H1 (cell line): Measurements from ENCODE around the gene NKAIN2. TPM values are rescaled to one million over a fixed set of nuclear protein-coding genes. Genes with fewer than 3 reads are reported as not detected.

ENCODE experiments used
- CTCF ChIA-PET: fragments of 300-600 bp; sonication (Branson Sonifier 250); formaldehyde crosslinking; loops from one replicate; lab custom pipeline; 2021; ENCODE audit not compliant: partially characterized antibody; lab: Charles Lee
- POLR2A ChIA-PET: fragments of 300-600 bp; sonication (Branson Sonifier 250); formaldehyde crosslinking; loops from one replicate; lab custom pipeline; 2021; ENCODE audit warnings: inconsistent platforms; ENCODE audit not compliant: partially characterized antibody; lab: Charles Lee
- DNase-seq, 2 experiments: peaks; one replicate each; pipeline versions ENCODE4 v3.0.0 to v3.0.0-alpha.2; 2010 to 2022; ENCODE audit warnings: low spot score in 2 of 2, low read depth in 1 of 2, mixed read lengths in 1 of 2
- FAIRE-seq: peaks from 2 replicates; lab custom pipeline; 2011; peaks lifted over from hg19 to GRCh38; lab: Jason Lieb, UNC
- H2AFZ ChIP-seq: 2 replicates; pipeline ENCODE4 v1.8.1; 2012; ENCODE audit warnings: low read length, inconsistent platforms
- H2AK5ac ChIP-seq: 2 replicates; pipeline ENCODE4 v1.6.1; 2013; ENCODE audit warnings: low read depth, low read length
- H2BK120ac ChIP-seq: replicated peaks from 2 replicates; pipeline ENCODE3; 2013; ENCODE audit warnings: low read depth, low read length, inconsistent platforms
- H2BK12ac ChIP-seq: 2 replicates; pipeline ENCODE4 v1.6.1; 2013; ENCODE audit warnings: low read depth, low read length
- H2BK15ac ChIP-seq: 2 replicates; pipeline ENCODE4 v1.6.1; 2013; ENCODE audit warnings: low read length
- H2BK20ac ChIP-seq: 2 replicates; pipeline ENCODE4 v1.6.1; 2013; ENCODE audit warnings: low read length
- H2BK5ac ChIP-seq: 2 replicates; pipeline ENCODE4 v1.6.1; 2013; ENCODE audit warnings: low read depth, low read length
- H3K14ac ChIP-seq: 2 replicates; pipeline ENCODE4 v1.6.1; 2013; ENCODE audit warnings: inconsistent platforms; ENCODE audit not compliant: insufficient read length
- H3K18ac ChIP-seq: 2 replicates; pipeline ENCODE4 v1.6.1; 2013; ENCODE audit warnings: low read length; ENCODE audit errors: extremely low read depth
- H3K23ac ChIP-seq: 2 replicates; pipeline ENCODE4 v1.6.1; 2013; ENCODE audit warnings: inconsistent platforms; ENCODE audit not compliant: insufficient read length
- H3K23me2 ChIP-seq: 2 replicates; pipeline ENCODE4 v1.6.1; 2013; ENCODE audit warnings: low read depth, low read length
- H3K27ac ChIP-seq: 2 replicates; pipeline ENCODE4 v1.6.1; 2011; ENCODE audit warnings: low read depth, low read length, inconsistent platforms
- H3K27me3 ChIP-seq, 4 experiments: replicated peaks in 1 of 4; 1 replicate in 1 of 4; 2 replicates in 3 of 4; pipeline versions ENCODE4 v1.6.1 to v1.8.1; 2011 to 2013; ENCODE audit warnings: low read length in 3 of 4, mild to moderate bottlenecking in 3 of 4, inconsistent platforms in 2 of 4, mixed read lengths in 2 of 4, moderate library complexity in 1 of 4; ENCODE audit not compliant: control insufficient read depth in 3 of 4, insufficient read depth in 3 of 4; ENCODE audit errors: extremely low read depth in 1 of 4
- H3K36me3 ChIP-seq, 4 experiments: 2 replicates each; pipeline versions ENCODE4 v1.6.1 to v1.8.1; 2011 to 2013; ENCODE audit warnings: mild to moderate bottlenecking in 4 of 4, low read length in 3 of 4, moderate library complexity in 2 of 4, control low read depth in 1 of 4, inconsistent platforms in 1 of 4; ENCODE audit not compliant: insufficient read depth in 4 of 4, control insufficient read depth in 2 of 4
- H3K4ac ChIP-seq: replicated peaks from 2 replicates; pipeline ENCODE3; 2013; ENCODE audit warnings: low read length, low read depth, mixed read lengths, inconsistent platforms; ENCODE audit not compliant: insufficient read length
- H3K4me1 ChIP-seq, 4 experiments: replicated peaks in 1 of 4; 1 replicate in 1 of 4; 2 replicates in 3 of 4; pipeline versions ENCODE4 v1.6.1 to v1.8.1; 2011 to 2013; ENCODE audit warnings: low read length in 3 of 4, inconsistent platforms in 2 of 4, mixed read lengths in 1 of 4; ENCODE audit not compliant: insufficient read depth in 4 of 4, control insufficient read depth in 3 of 4
- H3K4me2 ChIP-seq, 2 experiments: 2 replicates each; pipeline versions ENCODE4 v1.6.1 to v1.8.1; 2011 to 2013; ENCODE audit warnings: low read depth in 2 of 2, low read length in 2 of 2, control low read depth in 1 of 2, inconsistent platforms in 1 of 2, mild to moderate bottlenecking in 1 of 2; ENCODE audit not compliant: insufficient read depth in 1 of 2
- H3K4me3 ChIP-seq, 4 experiments: fragments of 200-600, 300-600 bp in 1 of 4; sonication (generic), shearing (Covaris generic), sonication (Bioruptor Twin) in 1 of 4; 2 replicates each; pipeline versions ENCODE4 v1.5.1 to v1.8.1; 2011 to 2016; ENCODE audit warnings: low read length in 4 of 4, low read depth in 3 of 4, control low read depth in 2 of 4, inconsistent platforms in 2 of 4, mild to moderate bottlenecking in 2 of 4, mixed read lengths in 1 of 4, moderate library complexity in 1 of 4; ENCODE audit not compliant: insufficient read depth in 2 of 4; ENCODE audit errors: extremely low read depth in 1 of 4
- H3K56ac ChIP-seq: replicated peaks from 2 replicates; pipeline ENCODE3; 2013; ENCODE audit warnings: low read depth, mild to moderate bottlenecking, mixed read lengths, low read length, inconsistent platforms; ENCODE audit not compliant: insufficient read length
- H3K79me1 ChIP-seq: 2 replicates; pipeline ENCODE4 v1.6.1; 2013; ENCODE audit warnings: low read depth, low read length, control low read depth
- H3K79me2 ChIP-seq, 2 experiments: 2 replicates each; pipeline versions ENCODE4 v1.6.1 to v1.8.1; 2012 to 2013; ENCODE audit warnings: low read length in 2 of 2, mild to moderate bottlenecking in 2 of 2, inconsistent platforms in 1 of 2; ENCODE audit not compliant: insufficient read depth in 2 of 2, control insufficient read depth in 1 of 2
- H3K9ac ChIP-seq, 4 experiments: replicated peaks in 1 of 4; 1 replicate in 1 of 4; 2 replicates in 3 of 4; pipeline versions ENCODE4 v1.6.1 to v1.8.1; 2011 to 2013; ENCODE audit warnings: low read depth in 3 of 4, low read length in 3 of 4, control low read depth in 2 of 4, mild to moderate bottlenecking in 2 of 4, moderate library complexity in 2 of 4, inconsistent platforms in 1 of 4; ENCODE audit errors: extremely low read depth in 1 of 4
- H3K9me3 ChIP-seq, 2 experiments: 2 replicates each; pipeline versions ENCODE4 v1.6.1 to v1.8.1; 2012 to 2013; ENCODE audit warnings: mild to moderate bottlenecking in 2 of 2, moderate library complexity in 2 of 2, control low read depth in 1 of 2, inconsistent platforms in 1 of 2, low read depth in 1 of 2, low read length in 1 of 2, mixed read lengths in 1 of 2; ENCODE audit not compliant: insufficient read depth in 2 of 2
- H4K20me1 ChIP-seq, 2 experiments: replicated peaks in 1 of 2; 2 replicates each; pipeline versions ENCODE3 to v1.8.1; 2011 to 2013; ENCODE audit warnings: inconsistent platforms in 2 of 2, low read length in 2 of 2, mild to moderate bottlenecking in 1 of 2; ENCODE audit not compliant: insufficient read depth in 2 of 2, control insufficient read depth in 1 of 2
- H4K5ac ChIP-seq: 2 replicates; pipeline ENCODE4 v1.6.1; 2013; ENCODE audit warnings: low read length, low read depth, mixed read lengths, inconsistent platforms; ENCODE audit not compliant: insufficient read length
- H4K8ac ChIP-seq: 2 replicates; pipeline ENCODE4 v1.8.0; 2013; ENCODE audit warnings: mild to moderate bottlenecking, moderate library complexity, low read length, inconsistent platforms; ENCODE audit not compliant: insufficient read depth; ENCODE audit errors: extremely low read depth
- H4K91ac ChIP-seq: replicated peaks from 2 replicates; pipeline ENCODE3; 2013; ENCODE audit warnings: low read length, mixed read lengths, inconsistent platforms; ENCODE audit not compliant: insufficient read length
- ASH2L ChIP-seq: fragments of 200-600, 300-600 bp; sonication (generic); IDR thresholded peaks from one replicate; pipeline ENCODE4 v1.7.1; 2017; ENCODE audit warnings: low read length
- BRCA1 ChIP-seq: IDR thresholded peaks from 2 replicates; pipeline ENCODE4 v1.6.1; 2012; ENCODE audit warnings: low read depth, low read length, improper control_type of control experiment
- GABPA ChIP-seq: IDR thresholded peaks from 2 replicates; pipeline ENCODE4 v1.6.1; 2011; ENCODE audit warnings: mild to moderate bottlenecking, low read length, moderate library complexity, borderline replicate concordance; ENCODE audit not compliant: insufficient read depth
- TAF1 ChIP-seq: IDR thresholded peaks from 2 replicates; pipeline ENCODE4 v1.6.1; 2011; ENCODE audit warnings: mild to moderate bottlenecking, low read depth, low read length
- ZNF274 ChIP-seq: IDR thresholded peaks from 2 replicates; pipeline ENCODE4 v1.7.0; 2012; ENCODE audit warnings: low read length, borderline replicate concordance; ENCODE audit errors: extremely low read depth
- WGBS, 2 experiments: shearing (Covaris generic) in 1 of 2; methylation state at CpG; one replicate each; pipeline versions ENCODE4 v1.1.6 to v1.1.7; 2013 to 2015; ENCODE audit warnings: low lambda C conversion rate in 2 of 2, mixed read lengths in 2 of 2, inconsistent platforms in 1 of 2, low coverage in 1 of 2, missing lambda C conversion rate in 1 of 2; ENCODE audit not compliant: insufficient replicate concordance in 2 of 2, insufficient coverage in 1 of 2, insufficient read length in 1 of 2; ENCODE audit errors: extremely low coverage in 1 of 2, missing lambda C conversion rate in 1 of 2; 5-methylcytosine and 5-hydroxymethylcytosine counted together
- polyA plus RNA-seq, 7 experiments: library from polyadenylated mRNA; depleted of rRNA in 3 of 7; stranded (reverse) in 5 of 7; unstranded in 2 of 7; fragments of >200 nt in 5 of 7; fragments of 200-250 nt in 2 of 7; gene quantifications; 1 replicate in 5 of 7; 2 replicates in 1 of 7; 4 replicates in 1 of 7; pipeline versions ENCODE4 v1.2.1 to v1.2.3, GENCODE V29; 2011 to 2013; ENCODE audit warnings: missing spikeins in 2 of 7, mixed read lengths in 2 of 7
- total RNA-seq: library from RNA; stranded (reverse); fragmentation: NEBNext Ultra II Directional; extraction: Animal tissue kit (Norgen Biotek cat#: 25700); gene quantifications from 2 replicates; pipeline ENCODE4 v1.2.1, GENCODE V29; 2021

The NKAIN2 gene
- total and polyA plus RNA-seq, 2 of the 8 experiments (the other 6 are each of a cell fraction or from before 2014, with no cell fraction given), result 0.20 to 0.34 TPM

DNA sequence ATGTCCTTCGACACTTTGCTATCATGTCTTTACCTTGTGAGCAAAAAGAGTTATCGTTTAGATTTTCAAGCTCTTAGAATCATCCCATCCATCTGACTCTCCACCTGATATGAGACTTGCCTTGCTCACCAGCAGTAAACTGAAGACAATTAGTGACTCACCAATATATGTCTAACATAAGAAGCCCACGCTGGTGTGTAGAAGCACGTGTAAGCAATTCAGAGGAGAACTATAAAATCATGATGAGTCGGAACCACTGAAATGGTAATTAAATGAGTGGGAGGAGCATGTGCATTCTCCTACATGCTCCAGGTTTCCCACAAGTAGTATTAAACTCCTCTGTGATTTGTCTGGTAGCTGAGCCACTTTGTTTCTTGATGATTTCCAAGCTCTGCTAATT, 977.0 kb downstream of the NKAIN2 start:
- no peak overlapping the region for H2BK15ac ChIP-seq
- FAIRE-seq (no peak), DNase-seq (no peak)
- no peak overlapping the region for H3K4me3 ChIP-seq
- H3K36me3 ChIP-seq, result no peaks in the 10 kb centered on the region
- H2BK5ac ChIP-seq, result no peak overlapping the region
- H3K79me2 ChIP-seq, result no peaks in the 10 kb centered on the region
- no peak overlapping the region for H2AK5ac ChIP-seq
- WGBS, 2 experiments, result 95% methylated on average over 5 of the region's 5 CpGs; no CpG with 5 or more reads in 1 of the 2 experiments
- POLR2A ChIA-PET, result no interaction called here
- no peak overlapping the region for H2BK12ac ChIP-seq
- H3K4me2 ChIP-seq, result no peak overlapping the region
- H3K27me3 ChIP-seq, result no peaks in the 10 kb centered on the region
- H3K14ac ChIP-seq, result no peak overlapping the region
- H3K79me1 ChIP-seq, result no peaks in the 10 kb centered on the region
- CTCF ChIA-PET, result no interaction called here
- H3K4me1 ChIP-seq, result no peaks in the 10 kb centered on the region
- H3K27ac ChIP-seq, result no peak overlapping the region
- H4K20me1 ChIP-seq, result no peaks in the 10 kb centered on the region
- H2BK20ac ChIP-seq, result no peak overlapping the region
- no peak overlapping the region for H4K8ac ChIP-seq
- no peak overlapping the region for H3K18ac ChIP-seq
- H4K91ac ChIP-seq, result no peak overlapping the region
- H3K23ac ChIP-seq, result no peak overlapping the region
- no peaks in the 10 kb centered on the region for H3K23me2 ChIP-seq
- H4K5ac ChIP-seq, result no peak overlapping the region
- no peak overlapping the region for H3K9ac ChIP-seq
- H2BK120ac ChIP-seq, result no peak overlapping the region
- no peak overlapping the region for H3K56ac ChIP-seq
- no peaks in the 10 kb centered on the region for H3K9me3 ChIP-seq
- TF ChIP-seq ASH2L (no peak), BRCA1 (no peak), ZNF274 (no peak), GABPA (no peak), TAF1 (no peak)
- no peak overlapping the region for H2AFZ ChIP-seq
- no peak overlapping the region for H3K4ac ChIP-seq
